Neural progenitor cell (in vitro differentiated cells): ENCODE results near the gene CENPP. TPM values are rescaled to one million over a fixed set of nuclear protein-coding genes. Genes with fewer than 3 reads are reported as not detected.

Source experiments
- DNase-seq: peaks from one replicate; pipeline ENCODE4 v3.0.0-alpha.2; 2016; ENCODE audit warnings: low spot score
- H2AFZ ChIP-seq: fragments of 200-600 bp; sonication (generic); replicated peaks from 2 replicates; pipeline ENCODE4 v1.6.1; 2016; ENCODE audit warnings: antibody characterized with exemption
- H3F3A ChIP-seq: fragments of 200-600 bp; sonication (generic); 2 replicates; pipeline ENCODE4 v1.6.1; 2016; ENCODE audit warnings: antibody characterized with exemption, low read depth
- H3K27ac ChIP-seq: fragments of 200-600 bp; sonication (generic); 2 replicates; pipeline ENCODE4 v1.5.1; 2016; ENCODE audit warnings: mild to moderate bottlenecking
- H3K27me3 ChIP-seq: fragments of 200-600 bp; sonication (generic); 2 replicates; pipeline ENCODE4 v1.6.1; 2016; ENCODE audit warnings: mild to moderate bottlenecking, moderate library complexity
- H3K36me3 ChIP-seq: fragments of 200-600 bp; sonication (generic); 2 replicates; pipeline ENCODE4 v1.5.1; 2016
- H3K4me1 ChIP-seq: fragments of 200-600 bp; sonication (generic); 2 replicates; pipeline ENCODE4 v1.6.1; 2016; ENCODE audit warnings: mixed run types
- H3K4me2 ChIP-seq: fragments of 200-600 bp; sonication (generic); 2 replicates; pipeline ENCODE4 v1.6.1; 2016
- H3K4me3 ChIP-seq: fragments of 200-600 bp; sonication (generic); 2 replicates; pipeline ENCODE4 v1.5.1; 2016
- H3K79me2 ChIP-seq: fragments of 200-600 bp; sonication (generic); 2 replicates; pipeline ENCODE4 v1.6.1; 2016; ENCODE audit warnings: low read depth
- H3K9ac ChIP-seq: fragments of 200-600 bp; sonication (generic); 2 replicates; pipeline ENCODE4 v1.6.1; 2016
- H3K9me3 ChIP-seq: fragments of 200-600 bp; sonication (generic); 2 replicates; pipeline ENCODE4 v1.5.1; 2016; ENCODE audit warnings: low read depth
- H4K20me1 ChIP-seq: fragments of 200-600 bp; sonication (generic); 2 replicates; pipeline ENCODE4 v1.6.1; 2016; ENCODE audit warnings: low read depth
- H3K27ac Mint-ChIP-seq: 3 replicates; pipeline ENCODE4 v1.8.0; 2021; ENCODE audit warnings: mixed read lengths
- H3K27me3 Mint-ChIP-seq: 2 replicates; pipeline ENCODE4 v1.8.0; 2022; ENCODE audit warnings: low read depth, mild to moderate bottlenecking, inconsistent platforms, moderate library complexity, mixed read lengths; ENCODE audit not compliant: insufficient read depth
- H3K36me3 Mint-ChIP-seq: 3 replicates; pipeline ENCODE4 v1.8.0; 2021; ENCODE audit warnings: mixed read lengths
- H3K4me1 Mint-ChIP-seq: 3 replicates; pipeline ENCODE4 v1.8.0; 2021; ENCODE audit warnings: mixed read lengths
- H3K4me3 Mint-ChIP-seq: 3 replicates; pipeline ENCODE4 v1.8.0; 2021; ENCODE audit warnings: mild to moderate bottlenecking, moderate library complexity, mixed read lengths
- H3K9me3 Mint-ChIP-seq: 3 replicates; pipeline ENCODE4 v1.8.0; 2020; ENCODE audit warnings: mixed read lengths
- CTCF ChIP-seq: fragments of 200-600 bp; sonication (generic); IDR thresholded peaks from 2 replicates; pipeline ENCODE4 v1.5.1; 2017; ENCODE audit warnings: antibody characterized with exemption, mild to moderate bottlenecking
- EZH2 ChIP-seq: fragments of 200-600 bp; sonication (generic); IDR thresholded peaks from 2 replicates; pipeline ENCODE4 v1.6.1; 2017; ENCODE audit warnings: antibody characterized with exemption, mild to moderate bottlenecking, moderate library complexity
- EZH2phosphoT487 ChIP-seq: fragments of 200-600 bp; sonication (generic); IDR thresholded peaks from 2 replicates; pipeline ENCODE4 v1.6.1; 2017; ENCODE audit warnings: antibody characterized with exemption
- total RNA-seq: library from RNA; depleted of rRNA; stranded (reverse); fragments of >200 nt; gene quantifications from 2 replicates; pipeline ENCODE4 v1.2.3, GENCODE V29; 2015; ENCODE audit warnings: low replicate concordance

CENPP gene
- total RNA-seq, 1 donor from 2014 or later, result 10.7 TPM

GRCh38 chr9:92463984-92464383, 138.2 kb downstream of the CENPP start:
- no peaks in the 10 kb centered on the region for H3K9me3 ChIP-seq
- Mint-ChIP-seq H3K27ac (no peak overlapping the region), H3K27me3 (no peaks in the 10 kb centered on the region), H3K36me3 (no peaks in the 10 kb centered on the region), H3K4me1 (no peaks in the 10 kb centered on the region), H3K9me3 (no peaks in the 10 kb centered on the region), H3K4me3 (no peak overlapping the region)
- H3K9ac ChIP-seq, result no peak overlapping the region
- H3K36me3 ChIP-seq, result no peaks in the 10 kb centered on the region
- H4K20me1 ChIP-seq, result no peaks in the 10 kb centered on the region
- DNase-seq, result no peak
- no peak overlapping the region for H3K27ac ChIP-seq
- H3K4me2 ChIP-seq, result no peak overlapping the region
- no peak overlapping the region for H3K4me3 ChIP-seq
- no peaks in the 10 kb centered on the region for H3K79me2 ChIP-seq
- no peak for TF ChIP-seq EZH2
- TF ChIP-seq CTCF, result no peak
- no peak for TF ChIP-seq EZH2phosphoT487
- H3K4me1 ChIP-seq, result no peaks in the 10 kb centered on the region
- H3F3A ChIP-seq, result no peaks in the 10 kb centered on the region
- no peaks in the 10 kb centered on the region for H3K27me3 ChIP-seq
- no peak overlapping the region for H2AFZ ChIP-seq

- Histone ChIP-seq H3K9ac (no peak overlapping the region), H3K4me2 (no peak overlapping the region), H3K79me2 (no peaks in the 10 kb centered on the region), H3K36me3 (no peaks in the 10 kb centered on the region), H2AFZ (no peak overlapping the region), H4K20me1 (no peaks in the 10 kb centered on the region), H3K4me3 (no peak overlapping the region), H3F3A (no peaks in the 10 kb centered on the region), H3K4me1 (no peaks in the 10 kb centered on the region), H3K27ac (no peak overlapping the region), H3K27me3 (no peaks in the 10 kb centered on the region), H3K9me3 (no peaks in the 10 kb centered on the region)
- no peak overlapping the region for H3K27ac Mint-ChIP-seq
- H3K4me3 Mint-ChIP-seq, result no peak overlapping the region
- no peaks in the 10 kb centered on the region for H3K9me3 Mint-ChIP-seq
- TF ChIP-seq CTCF (no peak), EZH2phosphoT487 (no peak), EZH2 (no peak)
- H3K36me3 Mint-ChIP-seq, result no peaks in the 10 kb centered on the region
- no peak for DNase-seq
- no peaks in the 10 kb centered on the region for H3K27me3 Mint-ChIP-seq
- H3K4me1 Mint-ChIP-seq, result no peaks in the 10 kb centered on the region
These were observed 141.3 kb downstream of the CENPP start for GRCh38 chr9:92467041-92467440.

- Histone ChIP-seq H3K4me2 (no peak overlapping the region), H3K4me1 (no peaks in the 10 kb centered on the region), H3K27ac (no peak overlapping the region), H4K20me1 (no peaks in the 10 kb centered on the region), H3K9me3 (no peaks in the 10 kb centered on the region), H3K27me3 (no peaks in the 10 kb centered on the region), H3K36me3 (no peaks in the 10 kb centered on the region), H3K4me3 (no peak overlapping the region), H2AFZ (no peak overlapping the region), H3K79me2 (no peaks in the 10 kb centered on the region), H3F3A (no peaks in the 10 kb centered on the region), H3K9ac (no peak overlapping the region)
- no peaks in the 10 kb centered on the region for H3K27me3 Mint-ChIP-seq
- H3K4me3 Mint-ChIP-seq, result no peak overlapping the region
- H3K9me3 Mint-ChIP-seq, result no peaks in the 10 kb centered on the region
- no peak overlapping the region for H3K27ac Mint-ChIP-seq
- no peak for DNase-seq
- TF ChIP-seq EZH2phosphoT487 (no peak), EZH2 (no peak), CTCF (no peak)
- H3K4me1 Mint-ChIP-seq, result no peaks in the 10 kb centered on the region
- H3K36me3 Mint-ChIP-seq, result no peaks in the 10 kb centered on the region
These were observed 141.8 kb downstream of the CENPP start for GRCh38 chr9:92467511-92467910.

GRCh38 chr9:92468206-92468605, 142.5 kb downstream of the CENPP start:
- TF ChIP-seq EZH2, result no peak
- no peak for TF ChIP-seq EZH2phosphoT487
- TF ChIP-seq CTCF, result no peak
- Mint-ChIP-seq H3K9me3 (no peaks in the 10 kb centered on the region), H3K4me1 (no peaks in the 10 kb centered on the region), H3K27me3 (no peaks in the 10 kb centered on the region), H3K27ac (no peak overlapping the region), H3K4me3 (no peak overlapping the region), H3K36me3 (no peaks in the 10 kb centered on the region)
- no peaks in the 10 kb centered on the region for H4K20me1 ChIP-seq
- no peak overlapping the region for H3K4me2 ChIP-seq
- no peaks in the 10 kb centered on the region for H3K9me3 ChIP-seq
- H3F3A ChIP-seq, result no peaks in the 10 kb centered on the region
- H2AFZ ChIP-seq, result no peak overlapping the region
- H3K36me3 ChIP-seq, result no peaks in the 10 kb centered on the region
- H3K4me1 ChIP-seq, result no peaks in the 10 kb centered on the region
- no peak overlapping the region for H3K9ac ChIP-seq
- no peaks in the 10 kb centered on the region for H3K79me2 ChIP-seq
- no peaks in the 10 kb centered on the region for H3K27me3 ChIP-seq
- no peak overlapping the region for H3K4me3 ChIP-seq
- no peak overlapping the region for H3K27ac ChIP-seq
- no peak for DNase-seq
